ENCODE measurements around the gene ZC3H4. TPM values are rescaled to one million over a fixed set of nuclear protein-coding genes. Genes with fewer than 3 reads are reported as not detected.
A peak's percentile ranks its signal among the peaks of the same experiment; 100 is the strongest.
"Not testable (repeated sequence)": the region's sequence is repeated elsewhere in the genome, so short reads cannot be mapped to it uniquely, and the experiment has no call there.

The ZC3H4 gene
- total and polyA plus RNA-seq, 7 donors: 5.4 to 25.3 (median 20.4) TPM

DNA sequence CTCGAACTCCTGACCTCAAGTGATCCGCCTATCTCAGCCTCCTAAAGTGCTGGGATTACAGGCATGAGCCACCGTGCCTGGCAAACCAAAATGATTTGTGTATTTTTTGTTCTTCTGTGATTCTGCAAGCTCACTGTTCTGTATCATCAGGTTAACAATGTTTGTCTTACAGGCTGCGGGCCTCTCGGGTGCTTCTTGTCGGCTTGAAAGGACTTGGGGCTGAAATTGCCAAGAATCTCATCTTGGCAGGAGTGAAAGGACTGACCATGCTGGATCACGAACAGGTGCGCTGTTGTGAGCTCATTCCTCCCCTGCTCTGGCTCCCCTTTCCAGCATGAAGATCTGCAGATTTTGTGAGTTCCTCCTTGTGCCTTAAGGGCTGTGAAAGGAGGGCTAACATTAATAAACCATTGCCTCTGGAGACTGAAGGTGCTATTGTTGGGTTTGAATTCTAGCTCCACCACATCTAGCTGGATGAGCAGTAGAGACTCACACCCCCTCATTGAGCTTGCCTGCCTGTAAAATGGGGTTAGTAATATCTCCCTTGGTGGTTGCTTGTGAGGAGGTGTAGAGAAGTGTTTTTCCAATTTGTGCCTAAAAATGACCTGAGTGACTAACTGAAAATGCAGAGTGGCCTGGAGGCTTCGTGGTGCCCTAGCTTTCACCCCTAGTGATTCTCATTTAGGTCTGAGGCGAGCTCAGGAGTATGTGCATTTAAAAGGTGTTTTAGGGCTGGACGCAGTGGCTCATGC, 29.9 kb upstream of the ZC3H4 start:
- peak; percentile 46 to 88 (median 82) for TF ChIP-seq POLR2AphosphoS5 (IDR thresholded peaks at IDR 0.05)
- TF ChIP-seq POLR2A (IDR thresholded peaks at IDR 0.05): no peak
- peak in 3 of 4 donors; percentile 13 to 81 (median 68) for TF ChIP-seq EP300 (IDR thresholded peaks at IDR 0.05)
- TF ChIP-seq, protein P1, sequence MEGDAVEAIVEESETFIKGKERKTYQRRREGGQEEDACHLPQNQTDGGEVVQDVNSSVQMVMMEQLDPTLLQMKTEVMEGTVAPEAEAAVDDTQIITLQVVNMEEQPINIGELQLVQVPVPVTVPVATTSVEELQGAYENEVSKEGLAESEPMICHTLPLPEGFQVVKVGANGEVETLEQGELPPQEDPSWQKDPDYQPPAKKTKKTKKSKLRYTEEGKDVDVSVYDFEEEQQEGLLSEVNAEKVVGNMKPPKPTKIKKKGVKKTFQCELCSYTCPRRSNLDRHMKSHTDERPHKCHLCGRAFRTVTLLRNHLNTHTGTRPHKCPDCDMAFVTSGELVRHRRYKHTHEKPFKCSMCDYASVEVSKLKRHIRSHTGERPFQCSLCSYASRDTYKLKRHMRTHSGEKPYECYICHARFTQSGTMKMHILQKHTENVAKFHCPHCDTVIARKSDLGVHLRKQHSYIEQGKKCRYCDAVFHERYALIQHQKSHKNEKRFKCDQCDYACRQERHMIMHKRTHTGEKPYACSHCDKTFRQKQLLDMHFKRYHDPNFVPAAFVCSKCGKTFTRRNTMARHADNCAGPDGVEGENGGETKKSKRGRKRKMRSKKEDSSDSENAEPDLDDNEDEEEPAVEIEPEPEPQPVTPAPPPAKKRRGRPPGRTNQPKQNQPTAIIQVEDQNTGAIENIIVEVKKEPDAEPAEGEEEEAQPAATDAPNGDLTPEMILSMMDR (IDR thresholded peaks at IDR 0.05): no peak
- whole genome bisulfite sequencing, 2 donors: 82 to 91% methylated on average over 11 of the region's 11 CpGs
- peak overlapping the region; percentile 73 to 87 (median 82) for H3K27ac ChIP-seq
- DNase-seq: peak; percentile 90
- peaks cover 0 to 41% (median 21%) of the 10 kb centered on the region in 4 donors for H3K36me3 ChIP-seq
- intact Hi-C loops (cut with DNase I): no loop called here
- H3K27me3 ChIP-seq: no peaks in the 10 kb centered on the region
- peaks cover 0 to 61% (median 46%) of the 10 kb centered on the region in 4 donors for H3K4me1 ChIP-seq
- H3K4me3 ChIP-seq: no peak overlapping the region
- no peaks in the 10 kb centered on the region for H3K9me3 ChIP-seq

DNA sequence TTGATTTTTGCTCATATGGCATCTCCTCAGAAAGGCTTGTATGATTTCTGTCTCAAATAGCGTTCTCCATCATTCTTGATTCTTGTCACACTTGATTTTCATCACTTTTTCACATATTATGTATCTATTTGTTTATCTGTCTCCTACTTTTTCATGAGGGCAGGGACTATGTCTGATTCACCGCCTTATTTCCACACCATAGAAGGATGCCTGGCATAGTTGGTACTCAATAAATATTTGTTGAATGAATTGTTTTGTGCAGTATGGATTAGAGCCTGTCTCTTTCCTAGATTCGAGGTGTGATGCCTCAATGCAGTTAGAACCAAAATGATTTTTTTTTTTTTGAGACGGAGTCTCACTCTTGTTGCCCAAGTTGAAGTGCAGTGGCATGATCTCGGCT, 29.2 kb upstream of the ZC3H4 start:
- Histone ChIP-seq H3K4me3 (no peak overlapping the region), H3K9me3 (no peaks in the 10 kb centered on the region), H3K36me3 (peaks cover 0 to 34% (median 19%) of the 10 kb centered on the region in 4 donors), H3K4me1 (peaks cover 0 to 57% (median 46%) of the 10 kb centered on the region in 4 donors), H3K27me3 (no peaks in the 10 kb centered on the region), H3K27ac (peak overlapping the region; percentile 73 to 87 (median 82))
- WGBS, 2 donors: 88 to 90% methylated on average over 5 of the region's 5 CpGs
- TF ChIP-seq, protein P1 (IDR thresholded peaks at IDR 0.05): no peak
- TF ChIP-seq POLR2A (IDR thresholded peaks at IDR 0.05) (no peak), POLR2AphosphoS5 (IDR thresholded peaks at IDR 0.05) (no peak), EP300 (IDR thresholded peaks at IDR 0.05) (no peak)
- DNase-seq: no peak
- intact Hi-C loops (cut with DNase I): no loop called here

DNA sequence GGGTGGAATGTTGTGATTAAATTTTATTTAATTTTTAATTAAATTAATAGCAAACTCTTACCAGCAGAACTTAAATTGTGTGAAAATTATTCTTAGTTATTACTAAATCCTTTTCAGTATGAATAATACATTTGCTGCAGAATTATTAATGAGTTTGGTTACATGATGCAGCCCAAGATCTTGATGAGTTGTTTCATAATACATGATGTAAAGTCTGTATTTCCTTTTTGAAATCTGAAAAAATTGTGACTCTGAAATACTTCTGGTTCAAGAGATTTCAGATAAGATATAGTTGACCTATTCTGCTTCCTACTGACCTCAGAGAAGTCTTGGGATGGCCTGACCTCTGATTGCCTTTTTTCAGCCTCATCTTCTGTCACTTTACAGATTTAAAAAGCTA, 28.1 kb upstream of the ZC3H4 start:
- H3K4me1 ChIP-seq: peaks cover 0 to 62% (median 46%) of the 10 kb centered on the region in 4 donors
- intact Hi-C loops (cut with DNase I): no loop called here

DNA sequence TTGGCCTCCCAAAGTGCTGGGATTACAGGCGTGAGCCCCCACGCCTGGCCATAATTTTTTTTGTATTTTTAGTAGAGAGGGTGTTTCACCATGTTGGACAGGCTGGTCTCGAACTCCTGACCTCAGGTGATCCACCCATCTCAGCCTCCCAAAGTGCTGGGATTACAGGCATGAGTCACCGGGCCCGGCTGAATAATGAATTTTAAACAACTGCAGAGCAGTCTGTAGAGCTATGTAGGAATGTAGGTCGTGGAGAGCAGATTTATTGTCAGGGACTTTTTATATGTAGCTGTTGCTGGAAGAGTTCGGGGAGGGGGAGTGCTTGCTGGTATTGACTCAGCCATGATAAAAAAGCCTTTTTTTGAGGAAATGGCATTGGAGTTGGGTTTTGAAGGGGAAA, 27.7 kb upstream of the ZC3H4 start:
- intact Hi-C loops (cut with DNase I); H3K4me3 ChIP-seq: not testable (repeated sequence)

More for the DNA sequence above, 28.1 kb upstream of the ZC3H4 start:
- H3K4me3 ChIP-seq: no peak overlapping the region
- no peaks in the 10 kb centered on the region for H3K27me3 ChIP-seq
- H3K36me3 ChIP-seq: peaks cover 0 to 26% (median 19%) of the 10 kb centered on the region in 4 donors
- H3K27ac ChIP-seq: peak overlapping the region; percentile 73 to 87 (median 82)
- TF ChIP-seq POLR2AphosphoS5 (IDR thresholded peaks at IDR 0.05): no peak
- TF ChIP-seq, protein P1 (IDR thresholded peaks at IDR 0.05): no peak
- no peak for TF ChIP-seq POLR2A (IDR thresholded peaks at IDR 0.05)
- H3K9me3 ChIP-seq: no peaks in the 10 kb centered on the region
- no peak for DNase-seq

DNA sequence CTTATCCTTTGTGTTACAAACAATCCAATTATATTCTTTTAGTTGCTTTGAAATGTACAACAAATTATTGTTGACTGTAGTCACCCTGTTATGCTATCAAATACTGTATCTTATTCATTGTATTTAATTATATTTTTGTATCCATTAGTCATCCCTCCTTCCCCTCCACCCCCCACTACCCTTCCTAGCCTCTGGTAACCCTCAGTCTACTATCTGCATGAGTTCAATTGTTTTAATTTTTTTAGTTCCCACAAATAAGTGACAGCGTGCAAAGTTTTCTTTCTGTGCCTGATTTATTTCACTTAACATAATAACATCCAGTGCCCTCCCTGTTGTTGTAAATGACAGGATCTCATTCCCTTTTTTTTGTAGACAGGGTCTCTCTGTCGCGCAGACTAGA, 21.6 kb upstream of the ZC3H4 start:
- H3K27ac ChIP-seq: peak overlapping the region in 3 of 4 donors; percentile 42 to 92 (median 54)
- H3K27me3 ChIP-seq: no peaks in the 10 kb centered on the region
- WGBS, 2 donors: 91 to 95% methylated on average over 3 of the region's 3 CpGs
- H3K4me1 ChIP-seq: peaks cover 0 to 57% (median 43%) of the 10 kb centered on the region in 4 donors
- H3K9me3 ChIP-seq: no peaks in the 10 kb centered on the region
- TF ChIP-seq, protein P1 (IDR thresholded peaks at IDR 0.05): no peak
- TF ChIP-seq EP300 (IDR thresholded peaks at IDR 0.05) (no peak), POLR2AphosphoS5 (IDR thresholded peaks at IDR 0.05) (no peak), POLR2A (IDR thresholded peaks at IDR 0.05) (no peak)
- intact Hi-C loops (cut with DNase I): no loop called here
- no peak for DNase-seq
- H3K4me3 ChIP-seq: no peak overlapping the region
- no peaks in the 10 kb centered on the region for H3K36me3 ChIP-seq

More for the DNA sequence above, 27.7 kb upstream of the ZC3H4 start:
- H3K9me3 ChIP-seq, DNase-seq, H3K27me3 ChIP-seq: not testable (repeated sequence)
- peak overlapping the region; percentile 73 to 87 (median 82) for H3K27ac ChIP-seq
- 44 to 66% methylated on average over 7 of the region's 7 CpGs for WGBS, 2 donors
- peaks cover 0 to 21% (median 17%) of the 10 kb centered on the region in 4 donors for H3K36me3 ChIP-seq
- TF ChIP-seq EP300 (IDR thresholded peaks at IDR 0.05) (peak in 1 of 4 donors; percentile 49), POLR2AphosphoS5 (IDR thresholded peaks at IDR 0.05) (peak in 3 of 4 donors; percentile 22 to 71 (median 43))
- peaks cover 0 to 66% (median 46%) of the 10 kb centered on the region in 4 donors for H3K4me1 ChIP-seq

All from sigmoid colon (tissue), 7 donors.